ENCODE measurements around the gene DNAJC13.
A peak's percentile ranks its signal among the peaks of the same experiment; 100 is the strongest.
"Not testable (repeated sequence)": the region's sequence is repeated elsewhere in the genome, so short reads cannot be mapped to it uniquely, and the experiment has no call there.

DNAJC13 gene

DNA sequence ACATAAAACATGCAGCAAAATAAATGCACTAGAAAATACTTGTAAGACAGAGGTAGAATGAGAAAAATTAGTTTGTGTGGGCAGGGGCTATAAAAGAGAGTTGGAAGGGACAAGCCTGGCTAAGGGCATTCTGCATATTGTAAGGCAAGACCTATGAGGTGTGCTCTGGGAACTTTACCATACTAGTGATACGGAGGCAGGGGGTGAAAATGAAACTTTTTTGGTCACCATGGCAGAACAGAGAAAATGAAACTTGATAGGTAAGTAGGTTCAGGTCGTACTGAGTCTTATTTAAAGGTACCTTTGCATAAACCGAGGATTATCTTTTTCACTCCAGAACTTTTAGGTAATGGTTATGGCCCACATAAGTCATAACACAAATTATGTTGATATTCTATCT is 105.1 kb downstream of the DNAJC13 start:
- intact Hi-C loops (cut with DNase I), result no loop called here
- no peak for DNase-seq

DNA sequence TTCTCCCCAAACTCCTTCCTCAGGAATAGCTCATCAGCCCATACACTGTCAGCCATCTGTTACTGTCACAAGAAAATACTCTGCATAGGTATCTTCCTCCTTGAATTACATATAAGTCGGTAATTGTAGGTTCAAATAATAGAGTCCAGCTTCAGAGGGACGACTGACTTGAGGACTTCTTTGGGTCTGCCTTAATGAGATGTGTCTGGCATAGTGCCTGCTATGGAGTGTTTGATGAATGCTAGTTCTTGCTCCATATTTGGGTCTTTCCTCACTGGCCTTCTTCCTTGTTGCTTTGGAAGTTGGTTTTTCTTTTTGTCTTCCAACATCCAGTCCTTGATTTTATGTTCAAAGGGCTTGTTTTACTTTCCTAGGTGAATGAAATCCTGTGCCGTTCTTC is 113.3 kb downstream of the DNAJC13 start:
- no peak for DNase-seq
- intact Hi-C loops (cut with DNase I), result no loop called here

DNA sequence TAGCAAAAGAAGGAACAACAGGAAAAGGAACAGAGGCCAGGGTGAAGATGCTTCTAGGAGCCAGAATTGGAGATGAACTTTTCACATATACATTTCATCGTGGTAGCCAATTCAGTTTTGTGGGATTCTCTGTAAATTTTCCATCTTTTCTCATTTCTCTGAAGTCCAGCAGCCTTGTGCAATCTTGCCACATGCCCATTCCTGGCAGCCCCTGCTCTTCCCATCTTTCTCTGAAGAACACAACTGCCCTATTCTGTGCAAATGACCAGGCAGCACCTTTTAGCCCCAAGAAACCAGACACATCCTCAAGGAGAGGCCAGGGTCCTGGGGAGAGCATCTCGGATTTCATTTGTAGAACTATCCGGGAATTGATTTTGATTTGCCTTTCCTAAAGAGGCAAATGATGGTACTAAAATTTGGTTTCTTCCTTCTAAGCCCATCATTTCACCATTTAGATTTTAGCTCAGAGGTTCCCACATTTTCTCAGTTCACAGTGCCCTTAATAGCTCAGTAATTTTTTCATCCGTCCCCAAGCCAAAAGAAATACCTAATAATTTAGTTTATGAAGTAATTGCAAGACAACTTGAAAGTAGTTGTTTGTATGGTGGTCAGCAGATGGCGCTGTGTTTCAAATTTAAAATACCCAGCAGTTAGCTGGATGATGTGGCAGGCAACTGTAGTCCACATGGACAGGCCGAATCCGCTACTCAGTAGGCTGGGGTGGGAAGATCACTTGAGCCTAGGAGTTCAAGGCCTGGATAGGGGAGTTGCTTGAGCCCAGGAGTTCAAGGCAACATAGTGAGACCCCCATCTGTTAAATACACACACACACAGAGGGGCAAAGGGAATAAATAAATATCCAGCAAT is 118.5 kb downstream of the DNAJC13 start:
- peak in 38 of 42 donors; percentile 8 to 87 (median 62) for DNase-seq
- intact Hi-C loops (cut with DNase I), result loop anchor here (5.0 kb wide), 1 partner anchor 106 kb away; no protein-coding TSS in a partner anchor

DNA sequence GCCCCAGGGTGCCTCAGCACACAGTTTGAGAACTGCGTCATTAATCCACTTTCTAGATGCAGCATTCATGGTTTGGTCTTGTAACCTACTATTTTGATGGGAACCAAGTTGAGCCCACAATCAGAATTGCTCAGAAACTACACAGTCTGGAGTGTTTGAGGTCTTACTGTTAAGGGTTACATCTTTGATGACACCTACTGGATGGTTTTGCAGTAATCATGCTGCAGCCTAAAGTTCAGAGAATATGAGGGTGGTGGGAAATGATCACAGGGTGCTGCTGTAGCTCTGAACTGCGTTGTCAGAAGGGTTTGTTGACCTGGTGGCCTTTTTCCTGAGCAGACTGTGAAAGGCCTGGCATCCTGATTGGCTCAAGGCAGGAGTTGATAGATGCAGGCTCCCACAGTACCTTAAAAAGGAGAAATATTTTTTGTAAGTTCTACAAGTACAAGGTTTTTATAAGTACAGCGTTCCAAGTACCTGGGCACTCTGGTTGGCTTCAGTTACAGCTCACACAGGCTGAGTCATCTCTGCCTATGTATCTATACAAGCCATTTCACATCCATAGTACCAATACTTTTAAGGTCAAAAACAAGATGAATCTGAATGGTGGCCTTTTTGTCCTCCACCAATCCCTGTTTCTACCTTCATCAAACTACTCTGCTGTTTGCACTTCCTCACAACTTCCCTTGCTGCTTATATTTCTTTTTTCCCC is 119.3 kb downstream of the DNAJC13 start:
- intact Hi-C loops (cut with DNase I), result loop anchor here (5.0 kb wide), 1 partner anchor 106 kb away; no protein-coding TSS in a partner anchor
- no peak for DNase-seq

DNA sequence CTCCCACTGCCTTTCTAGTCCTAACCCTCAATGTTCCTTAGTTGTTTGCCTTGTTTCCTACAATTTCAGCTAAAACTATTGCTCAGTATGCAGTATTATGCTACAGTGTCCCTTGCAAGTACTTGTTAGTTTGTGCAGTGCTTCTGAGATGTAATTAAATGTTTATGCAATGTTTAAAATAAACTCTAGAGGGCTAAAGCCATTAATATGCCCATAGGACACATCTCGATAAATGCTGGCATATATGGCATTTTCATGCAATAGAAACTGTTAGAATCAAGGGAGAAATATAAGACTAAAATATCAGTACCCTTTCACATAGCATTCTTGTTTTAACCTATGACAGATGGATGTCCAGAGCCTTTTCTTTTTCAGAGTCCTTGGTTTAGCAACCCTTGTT is 120.0 kb downstream of the DNAJC13 start:
- DNase-seq, result no peak
- intact Hi-C loops (cut with DNase I), result loop anchor here (5.0 kb wide), 1 partner anchor 105 kb away; no protein-coding TSS in a partner anchor

DNA sequence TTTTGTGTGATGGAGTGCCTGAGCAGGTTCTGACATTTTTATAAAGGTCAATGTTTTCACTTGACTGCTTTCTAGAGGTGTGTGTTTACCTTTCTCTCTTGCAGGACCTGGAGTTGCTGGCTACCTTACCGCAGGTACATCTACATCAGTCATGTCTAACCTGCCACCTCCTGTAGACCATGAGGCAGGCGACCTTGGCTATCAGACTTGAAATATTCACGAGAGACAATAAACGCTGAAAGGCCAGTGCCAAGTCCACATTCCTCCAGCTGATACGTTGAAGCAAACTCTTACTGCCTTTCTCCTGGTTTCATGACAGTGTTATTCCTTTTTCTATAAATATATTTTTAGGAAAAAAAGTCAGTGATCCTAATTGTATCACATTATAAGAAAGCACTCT is 120.8 kb downstream of the DNAJC13 start:
- no peak for DNase-seq
- intact Hi-C loops (cut with DNase I), result loop anchor here (5.0 kb wide), 1 partner anchor 104 kb away; no protein-coding TSS in a partner anchor

DNA sequence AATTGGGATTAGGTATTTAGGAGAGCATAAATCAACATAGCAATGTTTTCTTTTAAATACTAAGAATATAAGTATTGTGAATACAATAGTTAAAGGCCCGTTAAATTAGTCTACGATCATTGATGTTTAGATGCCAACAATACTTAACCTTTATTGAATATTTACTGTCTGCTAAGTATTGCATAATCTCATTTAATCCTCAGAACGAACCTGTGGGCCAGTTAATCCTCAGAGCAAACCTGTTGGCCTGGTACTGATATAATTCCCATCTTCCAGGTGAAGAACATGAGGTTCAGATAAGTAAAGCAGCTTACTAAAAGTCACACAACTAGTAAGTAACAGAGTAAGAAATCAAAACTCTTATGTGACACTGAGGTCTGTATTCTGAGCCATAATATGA is 122.4 kb downstream of the DNAJC13 start:
- intact Hi-C loops (cut with DNase I), result loop anchor here (5.0 kb wide), 1 partner anchor 103 kb away; no protein-coding TSS in a partner anchor
- no peak for DNase-seq

DNA sequence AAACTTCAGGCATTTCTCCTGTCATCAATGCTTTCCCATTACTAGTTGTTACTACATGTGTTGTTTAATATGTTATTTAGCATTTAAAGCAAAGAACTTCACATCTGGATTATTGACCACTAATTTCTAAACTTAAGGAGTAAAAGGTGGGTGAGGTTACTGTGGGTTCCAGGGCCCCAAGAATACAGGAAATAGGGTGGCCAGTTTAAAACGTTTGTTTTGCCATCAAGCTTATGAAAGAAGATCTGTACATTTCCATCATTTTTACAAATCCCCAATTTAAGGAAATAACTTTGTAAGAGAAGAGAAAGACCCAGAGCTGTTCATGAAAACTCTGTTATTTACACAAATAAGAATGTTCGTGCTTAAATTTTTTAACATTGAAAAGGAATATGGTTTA is 125.3 kb downstream of the DNAJC13 start:
- DNase-seq, result no peak
- intact Hi-C loops (cut with DNase I), result no loop called here

DNA sequence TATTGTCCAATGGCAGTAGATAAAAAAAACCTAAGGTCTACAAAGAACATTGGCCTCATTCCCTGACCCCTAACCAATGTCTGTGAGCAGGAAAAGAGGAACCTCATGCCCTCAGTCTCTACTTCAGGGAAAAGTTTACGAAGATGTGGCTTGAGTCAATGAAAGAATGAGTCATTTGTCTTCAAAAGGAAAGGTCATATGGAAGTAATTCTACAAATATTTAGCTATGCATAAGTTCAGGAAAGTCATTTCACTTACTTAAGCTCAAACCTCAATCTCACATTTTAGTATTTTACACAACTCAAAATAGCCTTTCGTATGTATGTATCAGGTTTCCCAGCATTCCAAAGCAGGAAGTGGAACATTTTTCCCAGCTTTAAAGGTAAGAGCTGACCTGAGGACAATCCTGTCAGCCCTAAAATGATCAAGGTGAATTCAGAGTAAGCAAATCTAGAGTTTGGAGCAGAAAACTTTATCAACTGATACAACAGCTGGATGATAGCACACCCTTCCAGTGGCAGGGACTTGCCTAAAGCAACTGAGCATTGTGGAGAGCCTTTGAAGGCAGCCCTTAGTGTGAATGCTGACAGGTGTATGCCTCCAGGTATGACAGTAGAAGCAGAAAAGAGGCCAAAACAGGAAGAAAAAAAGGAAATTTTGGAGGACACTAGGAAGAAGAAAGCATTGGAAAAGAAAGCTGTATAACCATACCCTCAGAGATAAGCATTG is 125.9 kb downstream of the DNAJC13 start:
- intact Hi-C loops (cut with DNase I), result no loop called here
- no peak for DNase-seq

DNA sequence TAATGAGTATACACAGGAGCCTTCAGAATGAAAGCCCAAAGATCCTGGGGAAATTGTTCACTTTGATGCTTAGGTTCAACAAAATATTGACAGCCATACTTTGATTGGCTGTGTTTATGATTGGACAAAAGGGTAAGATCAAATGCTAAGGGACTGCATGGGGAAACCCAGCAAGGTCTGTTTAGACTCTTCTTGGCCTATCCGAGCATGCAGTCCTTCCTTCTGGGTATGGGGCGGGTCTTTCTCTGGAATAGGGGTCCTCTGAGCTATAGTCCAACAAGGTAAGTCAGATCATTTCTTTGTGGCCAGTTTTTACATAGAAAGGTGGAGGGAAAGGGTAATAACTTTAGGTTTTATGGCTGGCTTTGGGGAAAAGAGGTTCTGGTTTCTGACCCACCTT is 126.8 kb downstream of the DNAJC13 start:
- intact Hi-C loops (cut with DNase I), result no loop called here
- no peak for DNase-seq

DNA sequence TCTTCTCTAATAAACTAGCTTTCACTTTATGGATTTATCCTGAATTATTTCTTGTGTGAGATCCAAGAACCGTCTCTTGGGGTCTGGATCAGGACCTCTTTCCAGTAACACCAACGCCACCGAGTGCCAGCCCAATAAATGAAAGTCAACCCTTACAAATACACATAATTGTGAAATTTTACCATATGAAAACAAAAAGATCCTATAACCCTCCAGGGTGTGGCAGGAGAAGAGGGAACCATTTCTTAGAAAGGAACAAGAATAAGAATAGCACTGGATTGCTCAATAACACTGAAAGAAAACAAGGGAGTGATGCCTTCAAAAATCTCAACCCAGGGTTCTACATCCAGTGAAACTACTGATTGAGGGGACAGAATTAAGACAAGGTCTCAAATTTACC is 128.2 kb downstream of the DNAJC13 start:
- DNase-seq, result no peak
- intact Hi-C loops (cut with DNase I), result no loop called here

DNA sequence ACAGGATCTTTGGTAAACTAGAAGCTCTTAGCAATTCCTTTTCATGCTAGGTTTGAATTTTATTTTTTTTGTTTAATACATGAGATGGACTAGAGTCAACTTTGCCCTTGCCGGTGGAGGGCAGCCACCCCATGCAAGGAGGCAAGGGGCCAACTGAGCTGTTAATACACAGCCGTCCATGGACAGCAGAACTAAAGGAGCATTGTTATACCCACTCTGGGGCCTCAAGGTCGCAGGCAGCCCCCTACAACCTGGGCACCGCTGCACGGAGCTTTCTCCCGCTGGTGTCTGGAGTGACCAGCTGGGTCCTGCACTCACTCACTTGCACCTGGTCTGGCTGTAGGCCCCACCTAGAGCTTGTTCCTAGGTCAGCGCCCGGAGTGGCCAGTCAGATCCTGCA is 131.9 kb downstream of the DNAJC13 start:
- intact Hi-C loops (cut with DNase I), result no loop called here
- no peak for DNase-seq

DNA sequence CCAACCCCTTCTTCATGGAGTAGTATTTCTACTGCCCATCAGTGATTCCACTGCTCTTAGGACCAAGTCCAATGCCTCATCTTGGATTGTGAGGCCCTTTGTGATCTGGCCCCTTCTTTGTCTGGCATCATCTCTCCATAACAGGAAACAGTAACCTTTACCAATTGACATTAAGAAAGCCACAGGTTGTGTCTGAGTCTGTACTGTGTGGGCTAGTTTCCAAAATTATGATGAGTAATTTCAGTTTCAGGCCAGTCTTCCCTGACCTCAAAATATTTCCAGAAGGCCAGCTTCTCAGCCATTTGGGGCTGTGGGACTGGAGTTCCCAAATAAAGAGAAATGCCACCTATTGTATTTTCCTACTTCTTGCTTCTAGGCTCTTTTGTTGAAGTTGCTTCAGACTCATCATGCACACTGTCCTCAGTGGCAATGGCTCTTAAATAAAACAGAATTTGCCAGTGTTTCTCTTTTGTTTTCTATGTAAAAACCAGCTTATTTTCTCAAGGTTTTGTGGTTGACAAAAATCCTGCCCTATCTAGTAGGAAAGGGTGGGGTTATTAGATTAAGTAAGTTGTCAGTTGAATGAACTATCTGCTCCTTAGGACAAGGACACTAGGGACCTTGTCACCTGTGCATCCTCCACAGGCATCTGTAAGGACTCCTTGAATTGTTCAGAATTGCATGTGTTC is 132.7 kb downstream of the DNAJC13 start:
- no peak for DNase-seq
- intact Hi-C loops (cut with DNase I), result no loop called here

DNA sequence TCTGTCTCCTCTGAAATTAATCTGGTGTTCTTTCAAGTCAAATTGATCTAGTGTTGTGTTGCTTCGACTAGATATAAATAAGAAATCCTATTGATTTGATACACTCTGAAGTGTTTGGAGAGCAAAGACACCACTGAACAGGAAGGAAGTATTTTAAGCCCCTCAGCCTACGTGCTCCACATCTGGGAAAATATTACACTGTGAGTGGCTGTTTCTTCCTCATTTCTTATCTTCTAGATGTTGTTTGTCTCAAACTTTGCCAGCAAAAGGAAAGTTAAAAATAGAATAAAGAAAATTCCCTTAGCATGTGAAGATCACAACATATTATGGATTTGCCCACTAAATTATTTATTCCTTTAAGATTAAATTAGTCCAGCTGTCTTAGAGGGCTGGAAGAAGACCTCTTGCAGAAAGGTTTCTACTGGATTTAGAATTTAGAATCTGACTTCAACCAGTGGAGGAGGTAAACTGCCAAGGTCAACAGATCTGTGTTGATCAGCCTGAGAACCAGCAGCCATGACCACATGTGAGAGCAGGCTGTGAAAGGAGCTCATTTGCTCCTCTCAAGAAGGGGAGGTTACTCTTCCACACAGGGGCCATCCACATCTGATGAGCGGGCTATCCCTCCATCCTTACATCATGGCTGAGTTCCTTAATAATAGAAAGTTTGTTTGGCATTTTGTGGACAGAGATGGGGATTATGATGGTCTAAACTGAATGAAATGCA is 133.4 kb downstream of the DNAJC13 start:
- DNase-seq, result no peak
- intact Hi-C loops (cut with DNase I), result no loop called here

DNA sequence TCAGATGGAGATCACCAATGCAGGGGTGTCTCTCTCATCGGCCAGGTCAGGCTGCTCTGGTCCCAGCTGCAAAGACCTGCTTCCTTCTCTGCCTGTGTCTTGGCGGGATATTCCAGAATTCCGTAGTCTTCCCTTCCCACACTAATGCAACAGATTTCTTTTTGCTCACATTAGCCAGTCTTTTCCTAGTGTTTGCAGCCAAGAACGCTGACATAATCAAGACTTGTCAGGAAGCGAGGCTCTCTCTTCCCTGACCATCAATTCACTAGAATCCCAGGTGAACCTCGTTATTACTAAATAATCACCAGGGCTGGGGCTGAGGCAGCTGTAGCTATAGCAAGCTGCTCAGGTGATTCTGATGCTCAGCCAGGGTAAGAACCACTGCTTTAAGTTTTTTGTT is 136.5 kb downstream of the DNAJC13 start:
- DNase-seq, result no peak
- intact Hi-C loops (cut with DNase I), result no loop called here

DNA sequence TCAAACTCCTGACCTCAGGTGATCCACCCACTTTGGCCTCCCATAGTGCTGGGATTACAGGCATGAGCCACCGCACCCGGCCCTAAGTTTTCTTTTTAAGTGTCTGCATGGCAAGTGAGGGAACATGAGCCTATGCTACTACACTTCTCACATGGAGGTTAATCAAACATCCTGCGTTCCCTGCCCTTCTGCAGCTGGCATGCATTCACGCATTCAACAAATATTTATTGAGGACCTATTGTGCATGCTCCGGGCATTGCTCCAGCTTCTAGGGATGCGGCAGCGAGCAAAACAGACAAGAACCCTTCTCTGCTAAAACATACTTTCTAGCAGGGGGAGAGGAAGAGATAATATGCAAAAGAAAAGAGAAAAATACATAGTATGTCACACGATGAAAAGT is 137.1 kb downstream of the DNAJC13 start:
- intact Hi-C loops (cut with DNase I), result no loop called here
- DNase-seq, result peak in 9 of 42 donors; percentile 8 to 30 (median 17)

DNA sequence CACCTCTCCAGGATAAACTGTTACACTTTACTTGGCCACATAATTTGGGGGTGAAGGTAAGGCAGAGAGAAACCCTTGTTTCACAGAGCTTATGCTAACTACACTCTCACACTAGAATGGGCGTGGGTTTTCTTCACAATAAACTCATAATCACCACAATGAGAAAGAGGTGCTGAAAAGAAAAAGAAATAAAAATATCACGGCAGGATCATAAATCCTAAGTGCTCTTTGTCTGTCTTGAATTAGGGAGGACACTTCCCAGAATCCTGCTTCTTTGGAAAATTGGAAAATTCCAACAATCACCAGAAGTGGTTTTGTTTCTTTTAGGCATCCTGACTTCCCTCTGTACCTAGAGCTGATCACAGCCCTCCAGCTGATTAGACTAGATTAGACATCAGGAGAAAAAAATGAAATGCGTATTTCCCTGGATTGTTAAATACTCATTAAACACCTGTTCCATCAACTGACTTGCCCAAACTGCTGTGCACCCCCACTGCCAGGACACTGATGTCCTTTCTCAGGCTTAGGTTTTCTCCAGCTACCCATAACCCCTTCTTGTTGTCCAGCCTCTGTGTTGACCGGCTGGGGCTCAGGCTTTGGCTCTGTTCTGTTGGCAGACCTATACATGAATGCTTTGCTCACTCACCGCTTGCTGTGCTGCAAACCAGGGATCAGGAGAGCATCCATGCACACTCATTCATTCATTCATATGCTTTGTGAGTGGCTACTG is 138.2 kb downstream of the DNAJC13 start:
- no peak for DNase-seq
- intact Hi-C loops (cut with DNase I), result no loop called here

DNA sequence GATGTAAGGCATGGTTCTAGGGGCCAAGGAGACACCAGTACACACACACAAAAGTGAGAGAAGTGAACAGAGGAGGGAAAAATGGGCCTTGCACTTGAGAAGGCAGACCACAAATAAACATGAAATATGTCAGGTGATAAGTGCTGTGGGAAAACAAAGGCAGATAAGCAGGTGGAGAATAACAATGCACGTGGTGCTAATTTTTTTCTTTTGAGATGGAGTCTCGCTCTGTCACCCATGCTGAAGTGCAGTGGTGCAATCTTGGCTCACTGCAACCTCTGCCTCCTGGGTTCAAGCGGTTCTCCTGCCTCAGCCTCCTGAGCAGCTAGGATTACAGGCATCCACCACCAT is 138.7 kb downstream of the DNAJC13 start:
- DNase-seq; intact Hi-C loops (cut with DNase I): not testable (repeated sequence)
